WTC11 (cell line): ENCODE results near the gene OTULIN. TPM values are rescaled to one million over a fixed set of nuclear protein-coding genes. Genes with fewer than 3 reads are reported as not detected.

Source experiments
- ATAC-seq: fragments of 200-7000 bp; cut with Tn5 transposase; 2 replicates; pipeline ENCODE4 v1.10.0; 2021; ENCODE audit warnings: mild to moderate bottlenecking, moderate library complexity
- CTCF ChIA-PET: fragments of 300-600 bp; sonication (Branson Sonifier 250); formaldehyde crosslinking; loops from one replicate; lab custom pipeline; 2021; ENCODE audit warnings: antibody characterized with exemption; lab: Charles Lee
- POLR2A ChIA-PET: fragments of 350-600 bp; sonication (Branson Sonifier 250); formaldehyde crosslinking; loops from one replicate; lab custom pipeline; 2021; ENCODE audit warnings: antibody characterized with exemption; lab: Charles Lee
- DNase-seq: peaks from one replicate; pipeline ENCODE4 v3.0.0; 2021; ENCODE audit warnings: low spot score
- H3K27ac Mint-ChIP-seq: 2 replicates; pipeline ENCODE4 v1.8.0; 2021; ENCODE audit warnings: mixed read lengths
- H3K27me3 Mint-ChIP-seq: 2 replicates; pipeline ENCODE4 v1.8.0; 2021; ENCODE audit warnings: low read depth, mild to moderate bottlenecking, moderate library complexity, mixed read lengths
- H3K36me3 Mint-ChIP-seq: 2 replicates; pipeline ENCODE4 v1.8.0; 2021; ENCODE audit warnings: mixed read lengths
- H3K4me1 Mint-ChIP-seq: 2 replicates; pipeline ENCODE4 v1.8.0; 2022; ENCODE audit warnings: mixed read lengths
- H3K4me3 Mint-ChIP-seq: 2 replicates; pipeline ENCODE4 v1.8.0; 2021; ENCODE audit warnings: mild to moderate bottlenecking, moderate library complexity, mixed read lengths
- H3K9me3 Mint-ChIP-seq: 2 replicates; pipeline ENCODE4 v1.8.0; 2021; ENCODE audit warnings: mixed read lengths
- MYBL2 ChIP-seq: sonication (generic); formaldehyde crosslinking; IDR thresholded peaks from 2 replicates; pipeline ENCODE4 v1.8.1; 2023; ENCODE audit warnings: mild to moderate bottlenecking, moderate library complexity, missing genetic modification reagents
- NR3C1 ChIP-seq: sonication (generic); formaldehyde crosslinking; conservative IDR thresholded peaks from 2 replicates; pipeline ENCODE4 v1.8.1; 2023; ENCODE audit warnings: low read depth, mild to moderate bottlenecking, missing genetic modification reagents
- OVOL2 ChIP-seq: fragments of 250-450 bp; sonication (Bioruptor Pico); IDR thresholded peaks from 2 replicates; pipeline ENCODE4 v1.9.0; 2021; ENCODE audit warnings: mild to moderate bottlenecking, borderline replicate concordance
- SMAD3 ChIP-seq: sonication (generic); formaldehyde crosslinking; IDR thresholded peaks from 2 replicates; pipeline ENCODE4 v1.8.0; 2022; ENCODE audit warnings: missing genetic modification reagents, mild to moderate bottlenecking, borderline replicate concordance
- SMAD4 ChIP-seq: sonication (generic); formaldehyde crosslinking; IDR thresholded peaks from 2 replicates; pipeline ENCODE4 v1.8.0; 2022; ENCODE audit warnings: mild to moderate bottlenecking, missing genetic modification reagents
- ZBTB21 ChIP-seq: sonication (generic); formaldehyde crosslinking; IDR thresholded peaks from 2 replicates; pipeline ENCODE4 v1.8.1; 2023; ENCODE audit warnings: mild to moderate bottlenecking, missing genetic modification reagents, borderline replicate concordance
- ZNF138 ChIP-seq: sonication (generic); formaldehyde crosslinking; conservative IDR thresholded peaks from 2 replicates; pipeline ENCODE4 v1.8.1; 2022; ENCODE audit warnings: mild to moderate bottlenecking, moderate library complexity, missing genetic modification reagents
- ZNF317 ChIP-seq: sonication (generic); formaldehyde crosslinking; IDR thresholded peaks from 2 replicates; pipeline ENCODE4 v1.8.1; 2023; ENCODE audit warnings: low read depth, mild to moderate bottlenecking, moderate library complexity, missing genetic modification reagents, borderline replicate concordance
- ZNF416 ChIP-seq: fragments of 250-450 bp; sonication (Bioruptor Pico); IDR thresholded peaks from 2 replicates; pipeline ENCODE4 v1.9.0; 2021; ENCODE audit warnings: mild to moderate bottlenecking, inconsistent platforms
- total RNA-seq: library from RNA; stranded (reverse); gene quantifications from 3 replicates; pipeline ENCODE4 v1.2.3, GENCODE V29; 2021
- TF ChIP-seq, protein P1 (sequence below): sonication (generic); formaldehyde crosslinking; IDR thresholded peaks from 2 replicates; pipeline ENCODE4 v1.8.1; 2023; ENCODE audit warnings: mild to moderate bottlenecking, moderate library complexity, missing genetic modification reagents
- TF ChIP-seq, protein P2 (sequence below): sonication (generic); formaldehyde crosslinking; IDR thresholded peaks from 2 replicates; pipeline ENCODE4 v1.8.0; 2022; ENCODE audit warnings: missing genetic modification reagents
- TF ChIP-seq, protein P3 (sequence below): fragments of 250-450 bp; sonication (Bioruptor Pico); IDR thresholded peaks from 2 replicates; pipeline ENCODE4 v2.1.2; 2022; ENCODE audit warnings: mild to moderate bottlenecking, moderate library complexity
- TF ChIP-seq, protein P4 (sequence below): sonication (generic); formaldehyde crosslinking; IDR thresholded peaks from 2 replicates; pipeline ENCODE4 v1.8.0; 2022; ENCODE audit warnings: mild to moderate bottlenecking, missing genetic modification reagents
- TF ChIP-seq, protein P5 (sequence below): sonication (generic); formaldehyde crosslinking; IDR thresholded peaks from 2 replicates; pipeline ENCODE4 v1.8.1; 2023; ENCODE audit warnings: mild to moderate bottlenecking, missing genetic modification reagents, moderate library complexity
- TF ChIP-seq, protein P6 (sequence below): sonication (generic); formaldehyde crosslinking; IDR thresholded peaks from 2 replicates; pipeline ENCODE4 v1.8.1; 2023; ENCODE audit warnings: mild to moderate bottlenecking, missing genetic modification reagents, borderline replicate concordance

The OTULIN gene
- total RNA-seq, 1 experiment from 2014 or later, result 25.0 TPM

DNA sequence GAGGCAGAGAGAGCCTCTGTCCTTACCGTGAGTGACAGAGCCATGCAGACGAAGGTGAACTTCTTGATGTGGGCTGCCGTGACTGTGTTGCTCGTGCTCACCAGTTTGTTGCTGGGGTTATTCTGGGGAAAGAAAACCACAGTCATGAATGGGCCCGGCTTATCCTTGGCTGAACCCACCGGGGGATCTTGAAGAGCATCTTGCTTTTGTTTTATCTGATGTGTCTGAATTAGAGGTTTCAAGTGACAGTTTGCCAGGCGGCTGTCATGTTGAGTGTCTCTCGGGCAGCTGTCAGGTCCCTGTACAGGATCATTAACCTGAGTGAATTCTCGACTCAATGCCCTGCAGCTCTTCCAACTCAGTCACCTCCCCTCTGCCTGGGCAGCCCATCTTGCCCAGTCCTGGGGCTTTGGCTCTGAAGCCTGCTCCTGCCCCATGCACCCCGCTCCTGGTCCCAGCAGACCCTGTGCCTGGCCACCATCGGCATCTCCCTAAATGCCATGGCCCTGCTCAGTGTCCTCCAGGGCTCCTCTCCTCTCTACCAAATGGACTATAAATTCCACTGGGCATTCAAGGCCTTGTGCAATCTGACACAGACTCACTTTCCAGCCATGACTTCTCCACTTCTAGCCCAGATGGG, 77.4 kb downstream of the OTULIN start (continued):
- TF ChIP-seq OVOL2, result no peak
- TF ChIP-seq ZNF317, result no peak
- no peak for TF ChIP-seq ZBTB21 (CRISPR knock-in tag)

DNA sequence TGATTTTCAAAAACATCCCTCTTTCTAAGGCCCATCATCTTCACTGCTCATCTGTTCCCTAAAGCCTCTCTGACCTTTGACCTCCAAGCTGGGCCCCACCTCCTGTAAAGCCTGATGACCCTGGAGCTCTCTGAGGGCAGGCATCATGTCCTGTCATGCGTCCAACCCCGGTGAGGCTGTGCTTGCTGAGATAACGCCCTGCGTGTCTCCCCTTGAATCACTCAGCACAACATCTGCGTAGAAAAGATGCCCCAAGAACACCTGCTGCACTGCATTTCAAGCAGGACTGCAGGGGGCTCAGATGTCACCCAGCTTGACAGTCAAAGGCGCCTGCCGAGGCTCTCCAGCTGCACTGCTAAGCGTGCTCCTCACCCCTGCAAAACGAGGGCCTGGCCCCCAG, 78.0 kb downstream of the OTULIN start:
- POLR2A ChIA-PET, result no interaction called here
- Mint-ChIP-seq H3K27me3 (no peaks in the 10 kb centered on the region), H3K36me3 (no peaks in the 10 kb centered on the region), H3K4me1 (peaks cover 37% of the 10 kb centered on the region), H3K27ac (peak overlapping the region; percentile 50), H3K9me3 (no peaks in the 10 kb centered on the region), H3K4me3 (no peak overlapping the region)
- ATAC-seq, result no peak
- CTCF ChIA-PET, result interaction anchor here (1.2 kb wide), 1 partner anchor 261 kb away, joined by 4 read pairs; no protein-coding TSS in a partner anchor
- DNase-seq, result no peak
- TF ChIP-seq MYBL2 (CRISPR knock-in tag) (no peak), NR3C1 (CRISPR knock-in tag) (no peak), SMAD4 (CRISPR knock-in tag) (no peak), ZNF138 (CRISPR knock-in tag) (no peak), SMAD3 (CRISPR knock-in tag) (no peak), ZNF416 (CRISPR knock-in tag) (no peak)
- TF ChIP-seq, protein P1, sequence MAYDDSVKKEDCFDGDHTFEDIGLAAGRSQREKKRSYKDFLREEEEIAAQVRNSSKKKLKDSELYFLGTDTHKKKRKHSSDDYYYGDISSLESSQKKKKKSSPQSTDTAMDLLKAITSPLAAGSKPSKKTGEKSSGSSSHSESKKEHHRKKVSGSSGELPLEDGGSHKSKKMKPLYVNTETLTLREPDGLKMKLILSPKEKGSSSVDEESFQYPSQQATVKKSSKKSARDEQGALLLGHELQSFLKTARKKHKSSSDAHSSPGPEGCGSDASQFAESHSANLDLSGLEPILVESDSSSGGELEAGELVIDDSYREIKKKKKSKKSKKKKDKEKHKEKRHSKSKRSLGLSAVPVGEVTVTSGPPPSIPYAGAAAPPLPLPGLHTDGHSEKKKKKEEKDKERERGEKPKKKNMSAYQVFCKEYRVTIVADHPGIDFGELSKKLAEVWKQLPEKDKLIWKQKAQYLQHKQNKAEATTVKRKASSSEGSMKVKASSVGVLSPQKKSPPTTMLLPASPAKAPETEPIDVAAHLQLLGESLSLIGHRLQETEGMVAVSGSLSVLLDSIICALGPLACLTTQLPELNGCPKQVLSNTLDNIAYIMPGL (CRISPR knock-in tag), result no peak
- TF ChIP-seq, protein P2, sequence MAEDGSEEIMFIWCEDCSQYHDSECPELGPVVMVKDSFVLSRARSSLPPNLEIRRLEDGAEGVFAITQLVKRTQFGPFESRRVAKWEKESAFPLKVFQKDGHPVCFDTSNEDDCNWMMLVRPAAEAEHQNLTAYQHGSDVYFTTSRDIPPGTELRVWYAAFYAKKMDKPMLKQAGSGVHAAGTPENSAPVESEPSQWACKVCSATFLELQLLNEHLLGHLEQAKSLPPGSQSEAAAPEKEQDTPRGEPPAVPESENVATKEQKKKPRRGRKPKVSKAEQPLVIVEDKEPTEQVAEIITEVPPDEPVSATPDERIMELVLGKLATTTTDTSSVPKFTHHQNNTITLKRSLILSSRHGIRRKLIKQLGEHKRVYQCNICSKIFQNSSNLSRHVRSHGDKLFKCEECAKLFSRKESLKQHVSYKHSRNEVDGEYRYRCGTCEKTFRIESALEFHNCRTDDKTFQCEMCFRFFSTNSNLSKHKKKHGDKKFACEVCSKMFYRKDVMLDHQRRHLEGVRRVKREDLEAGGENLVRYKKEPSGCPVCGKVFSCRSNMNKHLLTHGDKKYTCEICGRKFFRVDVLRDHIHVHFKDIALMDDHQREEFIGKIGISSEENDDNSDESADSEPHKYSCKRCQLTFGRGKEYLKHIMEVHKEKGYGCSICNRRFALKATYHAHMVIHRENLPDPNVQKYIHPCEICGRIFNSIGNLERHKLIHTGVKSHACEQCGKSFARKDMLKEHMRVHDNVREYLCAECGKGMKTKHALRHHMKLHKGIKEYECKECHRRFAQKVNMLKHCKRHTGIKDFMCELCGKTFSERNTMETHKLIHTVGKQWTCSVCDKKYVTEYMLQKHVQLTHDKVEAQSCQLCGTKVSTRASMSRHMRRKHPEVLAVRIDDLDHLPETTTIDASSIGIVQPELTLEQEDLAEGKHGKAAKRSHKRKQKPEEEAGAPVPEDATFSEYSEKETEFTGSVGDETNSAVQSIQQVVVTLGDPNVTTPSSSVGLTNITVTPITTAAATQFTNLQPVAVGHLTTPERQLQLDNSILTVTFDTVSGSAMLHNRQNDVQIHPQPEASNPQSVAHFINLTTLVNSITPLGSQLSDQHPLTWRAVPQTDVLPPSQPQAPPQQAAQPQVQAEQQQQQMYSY (CRISPR knock-in tag), result no peak
- TF ChIP-seq, protein P3, sequence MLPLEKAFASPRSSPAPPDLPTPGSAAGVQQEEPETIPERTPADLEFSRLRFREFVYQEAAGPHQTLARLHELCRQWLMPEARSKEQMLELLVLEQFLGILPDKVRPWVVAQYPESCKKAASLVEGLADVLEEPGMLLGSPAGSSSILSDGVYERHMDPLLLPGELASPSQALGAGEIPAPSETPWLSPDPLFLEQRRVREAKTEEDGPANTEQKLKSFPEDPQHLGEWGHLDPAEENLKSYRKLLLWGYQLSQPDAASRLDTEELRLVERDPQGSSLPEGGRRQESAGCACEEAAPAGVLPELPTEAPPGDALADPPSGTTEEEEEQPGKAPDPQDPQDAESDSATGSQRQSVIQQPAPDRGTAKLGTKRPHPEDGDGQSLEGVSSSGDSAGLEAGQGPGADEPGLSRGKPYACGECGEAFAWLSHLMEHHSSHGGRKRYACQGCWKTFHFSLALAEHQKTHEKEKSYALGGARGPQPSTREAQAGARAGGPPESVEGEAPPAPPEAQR (CRISPR knock-in tag), result no peak
- TF ChIP-seq, protein P4, sequence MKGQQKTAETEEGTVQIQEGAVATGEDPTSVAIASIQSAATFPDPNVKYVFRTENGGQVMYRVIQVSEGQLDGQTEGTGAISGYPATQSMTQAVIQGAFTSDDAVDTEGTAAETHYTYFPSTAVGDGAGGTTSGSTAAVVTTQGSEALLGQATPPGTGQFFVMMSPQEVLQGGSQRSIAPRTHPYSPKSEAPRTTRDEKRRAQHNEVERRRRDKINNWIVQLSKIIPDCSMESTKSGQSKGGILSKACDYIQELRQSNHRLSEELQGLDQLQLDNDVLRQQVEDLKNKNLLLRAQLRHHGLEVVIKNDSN, result no peak
- TF ChIP-seq, protein P5, sequence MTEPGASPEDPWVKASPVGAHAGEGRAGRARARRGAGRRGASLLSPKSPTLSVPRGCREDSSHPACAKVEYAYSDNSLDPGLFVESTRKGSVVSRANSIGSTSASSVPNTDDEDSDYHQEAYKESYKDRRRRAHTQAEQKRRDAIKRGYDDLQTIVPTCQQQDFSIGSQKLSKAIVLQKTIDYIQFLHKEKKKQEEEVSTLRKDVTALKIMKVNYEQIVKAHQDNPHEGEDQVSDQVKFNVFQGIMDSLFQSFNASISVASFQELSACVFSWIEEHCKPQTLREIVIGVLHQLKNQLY (CRISPR knock-in tag), result no peak
- TF ChIP-seq, protein P6, sequence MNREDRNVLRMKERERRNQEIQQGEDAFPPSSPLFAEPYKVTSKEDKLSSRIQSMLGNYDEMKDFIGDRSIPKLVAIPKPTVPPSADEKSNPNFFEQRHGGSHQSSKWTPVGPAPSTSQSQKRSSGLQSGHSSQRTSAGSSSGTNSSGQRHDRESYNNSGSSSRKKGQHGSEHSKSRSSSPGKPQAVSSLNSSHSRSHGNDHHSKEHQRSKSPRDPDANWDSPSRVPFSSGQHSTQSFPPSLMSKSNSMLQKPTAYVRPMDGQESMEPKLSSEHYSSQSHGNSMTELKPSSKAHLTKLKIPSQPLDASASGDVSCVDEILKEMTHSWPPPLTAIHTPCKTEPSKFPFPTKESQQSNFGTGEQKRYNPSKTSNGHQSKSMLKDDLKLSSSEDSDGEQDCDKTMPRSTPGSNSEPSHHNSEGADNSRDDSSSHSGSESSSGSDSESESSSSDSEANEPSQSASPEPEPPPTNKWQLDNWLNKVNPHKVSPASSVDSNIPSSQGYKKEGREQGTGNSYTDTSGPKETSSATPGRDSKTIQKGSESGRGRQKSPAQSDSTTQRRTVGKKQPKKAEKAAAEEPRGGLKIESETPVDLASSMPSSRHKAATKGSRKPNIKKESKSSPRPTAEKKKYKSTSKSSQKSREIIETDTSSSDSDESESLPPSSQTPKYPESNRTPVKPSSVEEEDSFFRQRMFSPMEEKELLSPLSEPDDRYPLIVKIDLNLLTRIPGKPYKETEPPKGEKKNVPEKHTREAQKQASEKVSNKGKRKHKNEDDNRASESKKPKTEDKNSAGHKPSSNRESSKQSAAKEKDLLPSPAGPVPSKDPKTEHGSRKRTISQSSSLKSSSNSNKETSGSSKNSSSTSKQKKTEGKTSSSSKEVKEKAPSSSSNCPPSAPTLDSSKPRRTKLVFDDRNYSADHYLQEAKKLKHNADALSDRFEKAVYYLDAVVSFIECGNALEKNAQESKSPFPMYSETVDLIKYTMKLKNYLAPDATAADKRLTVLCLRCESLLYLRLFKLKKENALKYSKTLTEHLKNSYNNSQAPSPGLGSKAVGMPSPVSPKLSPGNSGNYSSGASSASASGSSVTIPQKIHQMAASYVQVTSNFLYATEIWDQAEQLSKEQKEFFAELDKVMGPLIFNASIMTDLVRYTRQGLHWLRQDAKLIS (CRISPR knock-in tag), result no peak
